DOHH2 (cell line): ENCODE measurements around the gene BRD3OS.

Source experiments
- H3F3A ChIP-seq: fragments of 200-600 bp; sonication (generic), shearing (Covaris generic); 2 replicates; pipeline ENCODE4 v1.6.0; 2016; ENCODE audit warnings: antibody characterized with exemption, mild to moderate bottlenecking; ENCODE audit not compliant: control insufficient read depth, insufficient read depth
- H3K27ac ChIP-seq: fragments of 200-600 bp; sonication (generic); 2 replicates; pipeline ENCODE4 v1.5.1; 2014; ENCODE audit warnings: low read depth, mild to moderate bottlenecking, low read length, moderate library complexity
- H3K27me3 ChIP-seq: fragments of 200-600 bp; sonication (generic); 2 replicates; pipeline ENCODE4 v1.6.1; 2014; ENCODE audit warnings: mild to moderate bottlenecking, low read length, mixed read lengths; ENCODE audit not compliant: control insufficient read depth
- H3K36me3 ChIP-seq: fragments of 200-600 bp; sonication (generic); 2 replicates; pipeline ENCODE4 v1.6.1; 2014; ENCODE audit warnings: mild to moderate bottlenecking, low read length, moderate library complexity, mixed read lengths; ENCODE audit not compliant: control insufficient read depth
- H3K4me1 ChIP-seq: fragments of 200-600 bp; sonication (generic); 2 replicates; pipeline ENCODE4 v1.6.1; 2014; ENCODE audit warnings: mild to moderate bottlenecking, low read length, mixed read lengths; ENCODE audit not compliant: control insufficient read depth
- H3K4me2 ChIP-seq: fragments of 200-600 bp; sonication (generic); 2 replicates; pipeline ENCODE4 v1.6.0; 2014; ENCODE audit warnings: mild to moderate bottlenecking, low read length, moderate library complexity
- H3K4me3 ChIP-seq: fragments of 200-600 bp; sonication (generic); 2 replicates; pipeline ENCODE4 v1.5.1; 2014; ENCODE audit warnings: mild to moderate bottlenecking, low read length, mixed read lengths
- H3K79me2 ChIP-seq: fragments of 200-600 bp; sonication (generic); 2 replicates; pipeline ENCODE4 v1.6.1; 2014; ENCODE audit warnings: mild to moderate bottlenecking, low read length, mixed read lengths; ENCODE audit not compliant: control insufficient read depth
- H3K9me2 ChIP-seq: fragments of 200-600 bp; sonication (generic); replicated peaks from 2 replicates; pipeline ENCODE4 v1.6.1; 2014; ENCODE audit warnings: mild to moderate bottlenecking, low read length, mixed read lengths; ENCODE audit not compliant: control insufficient read depth
- H3K9me3 ChIP-seq: fragments of 200-600 bp; sonication (generic); 2 replicates; pipeline ENCODE4 v1.6.1; 2014; ENCODE audit warnings: antibody characterized with exemption, low read length, mixed read lengths; ENCODE audit not compliant: control insufficient read depth, insufficient read depth
- H4K20me1 ChIP-seq: fragments of 200-600 bp; sonication (generic); 2 replicates; pipeline ENCODE4 v1.6.0; 2014; ENCODE audit warnings: low read depth, mild to moderate bottlenecking, antibody characterized with exemption, low read length, moderate library complexity; ENCODE audit not compliant: control insufficient read depth, insufficient read depth
- EZH2phosphoT487 ChIP-seq: fragments of 200-600 bp; sonication (generic); IDR thresholded peaks from 2 replicates; pipeline ENCODE4 v1.6.1; 2017; ENCODE audit warnings: borderline replicate concordance, mild to moderate bottlenecking, antibody characterized with exemption, low read length, moderate library complexity, mixed read lengths
- TF ChIP-seq, protein P1 (sequence below): fragments of 200-600 bp; sonication (generic); IDR thresholded peaks from one replicate; pipeline ENCODE4 v1.5.1; 2014; ENCODE audit warnings: antibody characterized with exemption, mild to moderate bottlenecking, low read depth, low read length; ENCODE audit not compliant: poor library complexity, severe bottlenecking

Gene BRD3OS

DNA sequence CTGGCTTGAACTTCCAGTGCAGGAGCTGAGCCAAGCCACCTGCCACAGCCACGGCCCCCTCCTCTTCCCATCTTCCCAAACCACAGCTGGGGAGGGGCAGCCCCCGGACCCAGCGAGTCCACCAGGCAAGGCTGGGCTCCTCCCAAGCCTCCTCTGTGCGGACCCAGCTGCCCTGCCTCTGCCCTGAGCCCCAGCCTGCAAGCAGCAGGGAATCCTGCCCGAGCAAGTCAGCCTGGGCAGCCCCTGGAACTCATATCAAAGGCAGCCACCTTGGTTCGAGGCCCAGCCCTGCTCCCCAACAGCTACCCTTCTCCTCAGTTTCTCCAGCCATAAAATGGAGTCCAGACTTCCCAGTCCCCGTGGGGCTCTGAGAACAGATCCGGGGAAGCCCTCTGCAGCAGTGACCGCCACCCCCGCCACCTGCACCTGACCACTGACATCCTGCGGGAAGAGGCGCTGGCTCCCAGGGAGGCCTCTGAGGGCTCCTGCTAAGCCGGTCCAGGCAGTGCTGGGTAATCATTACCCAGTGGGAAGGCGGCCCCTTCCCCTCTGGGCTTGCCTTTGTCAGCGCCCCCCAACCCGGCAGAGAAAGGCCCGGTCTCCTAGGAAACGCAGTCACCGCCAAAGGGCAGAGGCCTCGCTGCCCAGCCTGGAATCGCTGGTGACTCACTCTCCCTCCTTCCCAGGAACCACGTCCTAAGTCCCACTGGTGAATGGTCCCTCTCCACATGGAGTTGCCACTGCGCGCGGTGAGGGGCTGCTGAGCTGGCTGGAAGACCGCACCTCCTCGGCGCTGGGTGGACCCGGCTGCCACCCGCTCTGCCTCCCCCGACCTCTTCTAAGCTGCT, 34.7 kb upstream of the BRD3OS start:
- Histone ChIP-seq H3K4me2 (peak overlapping the region; percentile 83), H4K20me1 (peaks cover 8% of the 10 kb centered on the region; the same call in 1 of the 2 replicates)

DNA sequence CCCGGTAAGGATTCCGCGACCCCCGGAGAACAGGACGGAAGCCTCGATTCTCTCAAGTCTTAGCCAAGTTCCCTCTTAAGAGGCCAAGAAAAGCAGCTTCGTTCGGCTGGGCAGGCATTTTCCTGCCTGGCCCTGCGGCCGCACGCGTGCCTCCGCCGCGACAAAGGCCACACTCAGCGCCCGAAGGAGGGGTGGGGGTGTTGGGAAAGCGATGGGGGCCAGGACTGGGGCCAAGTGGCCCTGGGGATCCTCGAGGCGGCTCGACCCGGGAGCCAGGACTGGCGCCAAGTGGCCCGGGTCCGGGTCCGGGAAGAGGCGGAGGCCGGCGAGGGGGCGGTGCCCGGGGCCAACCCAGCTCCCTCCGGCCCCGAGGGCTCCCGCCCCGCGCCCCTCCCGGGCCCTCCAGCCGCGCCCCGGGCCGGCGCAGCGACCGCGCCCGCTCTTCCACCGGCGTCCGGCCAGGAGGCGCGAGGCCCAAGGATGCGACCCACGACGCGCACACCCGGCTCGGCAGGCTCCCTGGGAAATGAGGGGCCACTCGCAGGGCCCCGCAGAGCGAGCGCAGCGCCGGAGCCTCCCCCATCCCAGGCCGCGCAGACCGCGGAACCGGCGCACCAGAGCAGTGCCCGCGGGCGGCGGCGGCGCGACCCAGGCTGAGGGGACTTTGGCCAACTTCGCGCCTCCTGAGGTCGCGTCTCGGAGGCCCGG, 33.9 kb upstream of the BRD3OS start:
- Histone ChIP-seq H3K79me2 (peaks cover 57% of the 10 kb centered on the region), H3K27ac (no peak overlapping the region)

More for the DNA sequence above, 34.7 kb upstream of the BRD3OS start:
- Histone ChIP-seq H3K4me1 (peaks cover 41% of the 10 kb centered on the region), H3K27me3 (no peaks in the 10 kb centered on the region), H3K36me3 (no peaks in the 10 kb centered on the region), H3F3A (0 out of 2 replicates have a peak, but pooled peaks cover 3% of the 10 kb centered on the region), H3K79me2 (peaks cover 65% of the 10 kb centered on the region), H3K9me2 (no peaks in the 10 kb centered on the region), H3K27ac (no peak overlapping the region), H3K4me3 (peak overlapping the region; percentile 94), H3K9me3 (no peaks in the 10 kb centered on the region)
- TF ChIP-seq, protein P1, sequence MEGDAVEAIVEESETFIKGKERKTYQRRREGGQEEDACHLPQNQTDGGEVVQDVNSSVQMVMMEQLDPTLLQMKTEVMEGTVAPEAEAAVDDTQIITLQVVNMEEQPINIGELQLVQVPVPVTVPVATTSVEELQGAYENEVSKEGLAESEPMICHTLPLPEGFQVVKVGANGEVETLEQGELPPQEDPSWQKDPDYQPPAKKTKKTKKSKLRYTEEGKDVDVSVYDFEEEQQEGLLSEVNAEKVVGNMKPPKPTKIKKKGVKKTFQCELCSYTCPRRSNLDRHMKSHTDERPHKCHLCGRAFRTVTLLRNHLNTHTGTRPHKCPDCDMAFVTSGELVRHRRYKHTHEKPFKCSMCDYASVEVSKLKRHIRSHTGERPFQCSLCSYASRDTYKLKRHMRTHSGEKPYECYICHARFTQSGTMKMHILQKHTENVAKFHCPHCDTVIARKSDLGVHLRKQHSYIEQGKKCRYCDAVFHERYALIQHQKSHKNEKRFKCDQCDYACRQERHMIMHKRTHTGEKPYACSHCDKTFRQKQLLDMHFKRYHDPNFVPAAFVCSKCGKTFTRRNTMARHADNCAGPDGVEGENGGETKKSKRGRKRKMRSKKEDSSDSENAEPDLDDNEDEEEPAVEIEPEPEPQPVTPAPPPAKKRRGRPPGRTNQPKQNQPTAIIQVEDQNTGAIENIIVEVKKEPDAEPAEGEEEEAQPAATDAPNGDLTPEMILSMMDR = no peak
- TF ChIP-seq EZH2phosphoT487 = no peak

DNA sequence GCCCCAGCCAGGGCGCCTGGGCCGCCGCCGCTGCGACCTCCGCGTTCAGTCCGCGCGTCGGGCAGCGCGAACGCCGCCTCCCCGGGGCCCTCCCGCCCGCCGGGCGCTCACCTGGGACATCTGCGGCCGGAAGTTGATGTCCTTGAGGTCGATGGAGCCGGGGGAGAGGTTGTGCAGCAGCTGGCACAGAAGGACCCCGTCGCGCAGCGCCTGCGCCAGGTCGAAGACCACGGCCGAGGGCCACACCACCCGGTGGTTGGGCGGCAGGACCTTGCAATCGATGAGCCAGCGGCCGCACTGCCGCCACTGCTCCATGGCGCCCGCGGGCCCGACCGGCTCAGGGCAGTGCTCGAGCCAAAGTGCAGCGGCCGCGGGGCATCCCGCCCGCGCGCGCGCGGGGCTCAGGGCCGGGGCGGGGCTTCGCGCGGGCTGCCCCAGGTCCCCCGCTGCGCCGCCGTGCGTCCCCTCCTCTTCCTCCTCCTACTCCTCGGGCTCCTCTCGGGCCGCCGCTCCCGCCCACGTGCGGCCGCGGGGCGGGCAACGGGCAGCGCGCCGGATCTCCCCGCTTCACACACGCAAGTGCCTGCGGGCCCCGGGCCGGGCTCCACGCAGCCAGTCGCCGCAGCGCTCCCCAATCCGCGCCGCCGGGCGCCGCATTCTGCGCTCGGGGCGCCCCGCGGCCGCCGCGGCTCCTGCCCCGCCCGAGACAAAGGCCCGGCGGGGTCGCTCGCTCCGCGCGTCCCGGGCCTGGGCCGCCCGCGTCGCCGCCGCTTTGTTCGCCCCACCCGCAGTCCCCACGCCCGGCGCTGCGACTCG, 33.1 kb upstream of the BRD3OS start, which contains the start of gene VAV2:
Gene VAV2 (minus strand): TSS at position 361 of the 816 bp plus-strand sequence. CDS start 46 bp downstream, at position 315.
- Histone ChIP-seq H3K4me2 (peak within 1 kb of the TSS; percentile 90), H3K9me2 (no peaks in the 10 kb centered on the region), H3K27me3 (no peaks in the 10 kb centered on the region), H3K9me3 (no peaks in the 10 kb centered on the region), H3K4me1 (peaks cover 36% of the 10 kb centered on the region), H3K36me3 (no peaks in the 10 kb centered on the region), H3F3A (0 out of 2 replicates have a peak, but pooled peaks cover 3% of the 10 kb centered on the region), H3K27ac (peak within 1 kb of the TSS; percentile 49), H4K20me1 (peaks cover 8% of the 10 kb centered on the region; the same call in 1 of the 2 replicates), H3K4me3 (peak within 1 kb of the TSS; percentile 94), H3K79me2 (peaks cover 51% of the 10 kb centered on the region)
- TF ChIP-seq, protein P1 = no peak
- no peak for TF ChIP-seq EZH2phosphoT487

More for the DNA sequence above, 33.9 kb upstream of the BRD3OS start:
- no peaks in the 10 kb centered on the region for H3K36me3 ChIP-seq
- no peaks in the 10 kb centered on the region for H3K9me3 ChIP-seq
- peaks cover 8% of the 10 kb centered on the region; the same call in 1 of the 2 replicates for H4K20me1 ChIP-seq
- H3K4me1 ChIP-seq = peaks cover 37% of the 10 kb centered on the region
- peak overlapping the region; percentile 94 for H3K4me3 ChIP-seq
- H3F3A ChIP-seq = 0 out of 2 replicates have a peak, but pooled peaks cover 3% of the 10 kb centered on the region
- no peaks in the 10 kb centered on the region for H3K27me3 ChIP-seq
- TF ChIP-seq, protein P1 = no peak
- no peak for TF ChIP-seq EZH2phosphoT487
- H3K9me2 ChIP-seq = no peaks in the 10 kb centered on the region
- peak overlapping the region; percentile 83 for H3K4me2 ChIP-seq
